Vagina (tissue), 2 donors: ENCODE data around the gene ZNF566. TPM values are rescaled to one million over a fixed set of nuclear protein-coding genes. Genes with fewer than 3 reads are reported as not detected.

Experiments
- DNase-seq, 2 donors: peaks; one replicate each; pipeline ENCODE4 v3.0.0-alpha.2; 2017; ENCODE audit errors: extremely low spot score in 2 of 2
- H3K27ac ChIP-seq: fragments of 200-600 bp; sonication (generic); one replicate; pipeline ENCODE4 v1.5.1; 2019
- H3K27me3 ChIP-seq: fragments of 200-600 bp; sonication (generic); one replicate; pipeline ENCODE4 v1.5.1; 2019
- H3K36me3 ChIP-seq, 2 donors: fragments of 200-600 bp; sonication (generic); one replicate each; pipeline ENCODE4 v1.5.1; 2017 to 2019
- H3K4me1 ChIP-seq: fragments of 200-600 bp; sonication (generic); one replicate; pipeline ENCODE4 v1.5.1; 2019
- H3K4me3 ChIP-seq, 2 donors: fragments of 200-600 bp; sonication (generic); 1 replicate in 1 of 2; 2 replicates in 1 of 2; pipeline ENCODE4 v1.5.1; 2016 to 2019
- H3K9me3 ChIP-seq: fragments of 200-600 bp; sonication (generic); one replicate; pipeline ENCODE4 v1.5.1; 2019
- POLR2A ChIP-seq, 2 donors: fragments of 450-650 bp; IDR thresholded peaks; one replicate each; pipeline ENCODE4 v1.6.1; 2017; ENCODE audit warnings: antibody characterized with exemption in 2 of 2, mild to moderate bottlenecking in 2 of 2, moderate library complexity in 2 of 2
- POLR2AphosphoS5 ChIP-seq, 2 donors: sonication (generic); formaldehyde crosslinking; IDR thresholded peaks; one replicate each; pipeline ENCODE4 v1.9.0; 2017; ENCODE audit warnings: antibody characterized with exemption in 2 of 2, mild to moderate bottlenecking in 2 of 2, low read depth in 1 of 2; ENCODE audit not compliant: insufficient read depth in 1 of 2
- intact Hi-C: fragments of 100-400 bp; cut with DNase I; formaldehyde crosslinking; loops from one replicate; pipeline ENCODE4 v1.15.1; 2023
- total RNA-seq: library from RNA; depleted of rRNA; stranded (reverse); fragments of >200 nt; gene quantifications from one replicate; pipeline ENCODE4 v1.2.3, GENCODE V29; 2016
- TF ChIP-seq, protein P1 (sequence below), 3 experiments: fragments of 450-650 bp in 2 of 3; fragments of 200-600 bp in 1 of 3; sonication (generic) in 1 of 3; IDR thresholded peaks; one replicate each; pipeline ENCODE4 v1.5.1; 2017 to 2019; ENCODE audit warnings: antibody characterized with exemption in 3 of 3, mild to moderate bottlenecking in 2 of 3, moderate library complexity in 2 of 3

Gene ZNF566
- total RNA-seq, 1 donor from 2014 or later, result 11.3 TPM

DNA sequence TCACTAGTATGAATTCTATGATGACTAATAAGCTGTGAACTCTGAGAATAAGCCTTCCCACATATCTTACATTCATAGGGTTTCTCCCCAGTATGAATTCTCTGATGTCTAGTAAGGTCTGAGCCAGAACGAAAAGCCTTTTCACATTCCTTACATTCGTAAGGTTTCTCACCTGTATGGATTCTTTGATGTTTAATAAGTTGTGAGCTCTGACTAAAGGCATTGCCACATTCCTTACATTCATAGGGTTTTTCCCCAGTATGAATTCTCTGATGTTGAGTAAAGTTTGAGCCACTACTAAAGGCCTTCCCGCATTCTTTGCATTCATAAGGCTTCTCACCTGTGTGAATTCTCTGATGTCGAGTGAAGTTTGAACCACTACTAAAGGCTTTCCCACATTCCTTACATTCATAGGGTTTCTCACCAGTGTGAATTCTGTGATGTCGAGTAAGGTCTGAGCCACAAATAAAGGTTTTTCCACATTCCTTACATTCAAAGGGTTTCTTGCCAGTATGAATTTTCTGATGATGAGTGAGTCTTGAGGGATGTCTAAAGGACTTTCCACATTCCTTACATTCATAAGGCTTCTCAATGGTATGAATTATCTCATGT, 40.2 kb downstream of the ZNF566 start:
- intact Hi-C loops, result no loop called here
- H3K27me3 ChIP-seq, result no peaks in the 10 kb centered on the region
- TF ChIP-seq, protein P1, sequence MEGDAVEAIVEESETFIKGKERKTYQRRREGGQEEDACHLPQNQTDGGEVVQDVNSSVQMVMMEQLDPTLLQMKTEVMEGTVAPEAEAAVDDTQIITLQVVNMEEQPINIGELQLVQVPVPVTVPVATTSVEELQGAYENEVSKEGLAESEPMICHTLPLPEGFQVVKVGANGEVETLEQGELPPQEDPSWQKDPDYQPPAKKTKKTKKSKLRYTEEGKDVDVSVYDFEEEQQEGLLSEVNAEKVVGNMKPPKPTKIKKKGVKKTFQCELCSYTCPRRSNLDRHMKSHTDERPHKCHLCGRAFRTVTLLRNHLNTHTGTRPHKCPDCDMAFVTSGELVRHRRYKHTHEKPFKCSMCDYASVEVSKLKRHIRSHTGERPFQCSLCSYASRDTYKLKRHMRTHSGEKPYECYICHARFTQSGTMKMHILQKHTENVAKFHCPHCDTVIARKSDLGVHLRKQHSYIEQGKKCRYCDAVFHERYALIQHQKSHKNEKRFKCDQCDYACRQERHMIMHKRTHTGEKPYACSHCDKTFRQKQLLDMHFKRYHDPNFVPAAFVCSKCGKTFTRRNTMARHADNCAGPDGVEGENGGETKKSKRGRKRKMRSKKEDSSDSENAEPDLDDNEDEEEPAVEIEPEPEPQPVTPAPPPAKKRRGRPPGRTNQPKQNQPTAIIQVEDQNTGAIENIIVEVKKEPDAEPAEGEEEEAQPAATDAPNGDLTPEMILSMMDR (IDR thresholded peaks at IDR 0.05), result no peak
- TF ChIP-seq POLR2A (IDR thresholded peaks at IDR 0.05) (no peak), POLR2AphosphoS5 (IDR thresholded peaks at IDR 0.05; ENCODE audit: insufficient read depth in 1 of 2, low read depth in 1 of 2) (no peak)
- peaks cover 0 to 78% of the 10 kb centered on the region in 2 donors for H3K36me3 ChIP-seq
- H3K4me1 ChIP-seq, result no peaks in the 10 kb centered on the region
- H3K27ac ChIP-seq, result no peak overlapping the region
- DNase-seq, result no peak
- peaks cover 62% of the 10 kb centered on the region for H3K9me3 ChIP-seq
- no peak overlapping the region for H3K4me3 ChIP-seq

DNA sequence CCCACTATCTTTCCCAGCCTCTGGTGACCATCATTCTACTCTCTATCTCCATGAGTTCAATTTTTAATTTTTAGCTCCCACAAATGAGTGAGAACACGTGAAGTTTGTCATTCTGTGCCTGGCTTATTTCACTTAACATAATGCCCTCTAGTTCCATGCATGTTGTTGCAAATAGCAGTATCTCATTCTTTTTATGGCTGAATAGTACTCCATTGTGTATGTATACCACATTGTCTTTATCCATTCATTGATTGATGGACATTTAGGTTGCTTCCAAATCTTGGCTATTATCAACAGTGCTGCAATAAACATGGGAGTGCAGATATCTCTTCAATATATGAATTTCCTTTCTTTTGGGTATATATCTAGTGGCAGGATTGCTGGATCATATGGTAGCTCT, 48.0 kb downstream of the ZNF566 start:
- Histone ChIP-seq H3K27ac (no peak overlapping the region), H3K27me3 (no peaks in the 10 kb centered on the region), H3K4me1 (no peaks in the 10 kb centered on the region), H3K4me3 (no peak overlapping the region), H3K9me3 (peaks cover 36% of the 10 kb centered on the region), H3K36me3 (peaks cover 0 to 3% of the 10 kb centered on the region in 2 donors)
- TF ChIP-seq POLR2A (IDR thresholded peaks at IDR 0.05) (no peak), POLR2AphosphoS5 (IDR thresholded peaks at IDR 0.05; ENCODE audit: insufficient read depth in 1 of 2, low read depth in 1 of 2) (no peak)
- TF ChIP-seq, protein P1 (IDR thresholded peaks at IDR 0.05), result no peak
- intact Hi-C loops, result no loop called here
- no peak for DNase-seq

DNA sequence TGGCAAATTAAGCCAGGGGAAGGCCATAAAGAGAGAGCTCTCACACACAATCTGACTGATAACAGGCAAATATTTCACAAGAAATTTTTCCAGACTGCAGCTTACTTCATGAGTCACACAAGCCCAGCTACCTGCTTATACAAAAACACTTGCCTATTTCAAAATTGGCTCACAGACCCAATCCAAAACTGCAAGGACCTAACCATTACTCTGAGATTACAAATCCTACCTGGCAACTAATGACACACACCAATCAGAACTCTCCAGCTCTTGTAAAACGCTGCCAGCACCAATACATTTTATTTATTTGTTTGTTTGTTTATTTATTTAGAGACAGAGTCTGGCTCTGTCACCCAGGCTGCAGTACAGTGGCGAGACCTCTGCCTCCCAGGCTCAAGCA, 52.8 kb downstream of the ZNF566 start:
- Histone ChIP-seq H3K27me3 (no peaks in the 10 kb centered on the region), H3K36me3 (no peaks in the 10 kb centered on the region), H3K9me3 (no peaks in the 10 kb centered on the region), H3K4me3 (no peak overlapping the region), H3K27ac (no peak overlapping the region), H3K4me1 (no peaks in the 10 kb centered on the region)
- DNase-seq, result no peak
- intact Hi-C loops, result no loop called here
- TF ChIP-seq, protein P1 (IDR thresholded peaks at IDR 0.05), result no peak
- TF ChIP-seq POLR2AphosphoS5 (IDR thresholded peaks at IDR 0.05; ENCODE audit: insufficient read depth in 1 of 2, low read depth in 1 of 2) (no peak), POLR2A (IDR thresholded peaks at IDR 0.05) (no peak)

DNA sequence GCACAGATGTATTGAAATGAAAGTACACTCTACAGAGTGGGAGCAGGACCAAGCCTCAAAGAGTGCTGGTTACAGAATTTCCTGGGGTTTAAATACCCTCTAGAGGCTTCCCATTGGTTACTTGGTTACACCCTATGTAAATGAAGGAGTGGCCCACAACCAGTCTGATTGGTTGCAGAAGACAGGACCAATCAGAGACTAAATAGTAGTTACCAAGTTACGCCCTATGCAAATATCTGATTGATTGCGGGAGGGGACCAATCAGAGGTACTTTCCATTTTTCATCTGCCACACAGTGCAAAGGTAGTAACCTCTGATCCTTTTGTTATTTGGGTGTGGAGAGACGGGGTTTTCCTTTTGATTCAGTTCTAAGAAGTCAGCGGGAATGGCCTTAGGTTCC, 65.4 kb downstream of the ZNF566 start:
- H3K27me3 ChIP-seq, result no peaks in the 10 kb centered on the region
- H3K27ac ChIP-seq, result no peak overlapping the region
- intact Hi-C loops, result no loop called here
- no peak overlapping the region for H3K4me3 ChIP-seq
- no peak for DNase-seq
- no peaks in the 10 kb centered on the region for H3K4me1 ChIP-seq
- TF ChIP-seq POLR2A (IDR thresholded peaks at IDR 0.05) (no peak), POLR2AphosphoS5 (IDR thresholded peaks at IDR 0.05; ENCODE audit: insufficient read depth in 1 of 2, low read depth in 1 of 2) (no peak)
- TF ChIP-seq, protein P1 (IDR thresholded peaks at IDR 0.05), result no peak
- no peaks in the 10 kb centered on the region for H3K36me3 ChIP-seq
- no peaks in the 10 kb centered on the region for H3K9me3 ChIP-seq

DNA sequence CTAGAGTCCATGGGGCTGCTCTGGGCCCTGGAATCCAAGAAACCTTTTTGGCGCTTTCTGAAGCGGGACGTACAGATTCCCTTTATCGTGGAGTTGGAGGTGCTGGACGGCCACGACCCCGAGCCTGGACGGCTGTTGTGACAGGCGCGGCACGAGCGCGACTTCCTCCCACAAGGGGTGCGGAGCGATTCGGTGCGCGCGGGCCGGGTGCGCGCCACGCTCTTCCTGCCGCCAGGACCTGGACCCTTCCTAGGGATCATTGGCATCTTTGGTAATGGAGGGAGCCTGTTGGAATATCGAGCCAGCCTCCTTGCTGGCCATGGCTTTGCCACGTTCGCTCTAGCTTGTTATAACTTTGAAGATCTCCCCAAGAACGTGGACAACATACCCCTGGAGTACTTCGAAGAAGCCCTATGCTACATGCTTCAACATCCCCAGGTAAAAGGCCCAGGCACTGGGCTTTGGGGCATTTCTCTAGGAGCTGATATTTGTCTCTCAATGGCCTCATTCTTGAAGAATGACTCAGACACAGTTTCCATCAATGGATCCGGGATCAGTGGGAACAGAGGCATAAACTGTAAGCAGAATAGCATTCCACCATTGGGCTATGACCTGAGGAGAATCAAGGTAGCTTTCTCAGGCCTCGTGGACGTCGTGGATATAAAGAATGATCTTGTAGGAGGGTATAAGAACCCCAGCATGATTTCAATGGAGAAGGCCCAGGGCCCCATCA, 67.4 kb downstream of the ZNF566 start:
- TF ChIP-seq POLR2AphosphoS5 (IDR thresholded peaks at IDR 0.05; ENCODE audit: insufficient read depth in 1 of 2, low read depth in 1 of 2), result no peak
- TF ChIP-seq, protein P1 (IDR thresholded peaks at IDR 0.05), result no peak
- TF ChIP-seq POLR2A (IDR thresholded peaks at IDR 0.05), result no peak
- H3K4me1 ChIP-seq, result peaks cover 10% of the 10 kb centered on the region
- H3K27me3 ChIP-seq, result no peaks in the 10 kb centered on the region
- intact Hi-C loops, result no loop called here
- no peaks in the 10 kb centered on the region for H3K9me3 ChIP-seq
- DNase-seq, result no peak
- no peaks in the 10 kb centered on the region for H3K36me3 ChIP-seq
- H3K4me3 ChIP-seq, result peak overlapping the region; percentile 47 to 52
- peak overlapping the region; percentile 49 for H3K27ac ChIP-seq
